Measurements from ENCODE around the gene DNAJC28. TPM values are rescaled to one million over a fixed set of nuclear protein-coding genes. Genes with fewer than 3 reads are reported as not detected.
"Not testable (repeated sequence)": the region's sequence is repeated elsewhere in the genome, so short reads cannot be mapped to it uniquely, and the experiment has no call there.

Gene DNAJC28
- total RNA-seq, 2 donors from 2014 or later, result 0.49 to 0.91 TPM

DNA sequence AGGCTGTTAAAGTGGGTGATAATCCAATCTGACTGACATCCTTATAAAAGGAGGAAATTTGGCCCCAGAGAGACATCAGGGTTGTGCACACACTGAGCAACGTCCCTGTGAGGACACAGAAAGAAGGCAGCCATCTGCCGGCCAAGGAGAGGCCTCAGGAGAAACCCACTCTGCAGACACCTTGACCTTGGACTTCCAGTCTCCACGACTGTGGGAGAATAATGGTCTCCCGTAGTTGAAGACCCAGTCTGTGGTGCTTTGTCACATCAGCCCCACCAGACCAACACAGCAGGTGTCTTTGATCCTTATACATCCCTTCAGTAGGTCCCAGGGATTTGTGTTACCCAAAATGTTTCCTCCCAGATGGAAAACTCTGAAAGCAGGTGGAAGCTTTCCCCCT is 4.2 kb upstream of the DNAJC28 start:
- ATAC-seq, result no peak
- Mint-ChIP-seq H3K27ac (no peak overlapping the region), H3K9me3 (no peaks in the 10 kb centered on the region), H3K36me3 (peaks cover 0 to 4% of the 10 kb centered on the region in 2 donors)
- DNase-seq (ENCODE audit: low spot score in 2 of 2), result no peak

- peaks cover 0 to 4% of the 10 kb centered on the region in 2 donors for H3K36me3 Mint-ChIP-seq
- no peak overlapping the region for H3K27ac Mint-ChIP-seq
- H3K9me3 Mint-ChIP-seq, result no peaks in the 10 kb centered on the region
- DNase-seq (ENCODE audit: low spot score in 2 of 2) (no peak), ATAC-seq (no peak)
Measured at GRCh38 chr21:33493756-33494155, 2.2 kb upstream of the DNAJC28 start.

- DNase-seq (ENCODE audit: low spot score in 2 of 2), result no peak
- H3K27ac Mint-ChIP-seq, result peak overlapping the region in 1 of 2 donors; percentile 95
- no peak for ATAC-seq
- peaks cover 0 to 4% of the 10 kb centered on the region in 2 donors for H3K36me3 Mint-ChIP-seq
- H3K9me3 Mint-ChIP-seq, result no peaks in the 10 kb centered on the region
Measured at GRCh38 chr21:33492571-33492970, 1.1 kb upstream of the DNAJC28 start.

GRCh38 chr21:33490991-33491372 is 534 bp downstream of the DNAJC28 start:
- no peaks in the 10 kb centered on the region for H3K9me3 Mint-ChIP-seq
- peaks cover 0 to 4% of the 10 kb centered on the region in 2 donors for H3K36me3 Mint-ChIP-seq
- ATAC-seq (no peak), DNase-seq (ENCODE audit: low spot score in 2 of 2) (peak in 1 of 2 donors; percentile 7)
- H3K27ac Mint-ChIP-seq, result peak overlapping the region; percentile 95 to 96

- no peak for ATAC-seq
- Mint-ChIP-seq H3K27ac (no peak overlapping the region), H3K9me3 (no peaks in the 10 kb centered on the region), H3K36me3 (peaks cover 0 to 4% of the 10 kb centered on the region in 2 donors)
- DNase-seq (ENCODE audit: low spot score in 2 of 2), result no peak
Measured at GRCh38 chr21:33488936-33489335, 2.6 kb downstream of the DNAJC28 start.

DNA sequence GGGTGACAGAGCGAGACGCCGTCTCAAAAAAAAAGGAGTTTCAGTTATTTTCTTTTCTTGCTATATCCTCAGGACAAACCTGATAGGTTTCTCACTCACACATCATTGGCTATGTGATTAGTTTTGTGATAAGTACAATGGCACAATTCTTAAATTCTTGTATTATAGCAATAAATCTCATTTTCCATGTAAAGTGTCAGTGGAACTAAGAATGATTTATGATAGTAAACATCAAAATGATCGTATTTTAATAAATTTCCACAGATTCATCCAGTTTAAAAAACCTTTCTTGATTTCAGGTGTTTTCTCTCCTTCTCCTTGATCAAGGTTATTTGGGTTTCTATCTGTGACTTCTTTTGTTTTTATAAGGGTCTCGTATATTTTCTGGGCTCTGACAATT is 3.5 kb downstream of the DNAJC28 start:
- Mint-ChIP-seq H3K9me3 (no peaks in the 10 kb centered on the region), H3K36me3 (peaks cover 0 to 4% of the 10 kb centered on the region in 2 donors), H3K27ac (no peak overlapping the region)
- DNase-seq (ENCODE audit: low spot score in 2 of 2) (no peak), ATAC-seq (no peak)

- ATAC-seq, result no peak
- Mint-ChIP-seq H3K27ac (peak overlapping the region in 1 of 2 donors; percentile 87), H3K9me3 (no peaks in the 10 kb centered on the region), H3K36me3 (no peaks in the 10 kb centered on the region)
- DNase-seq (ENCODE audit: low spot score in 2 of 2), result no peak
Measured at GRCh38 chr21:33481314-33481943, 10.1 kb downstream of the DNAJC28 start.

- Mint-ChIP-seq H3K36me3 (no peaks in the 10 kb centered on the region), H3K9me3 (no peaks in the 10 kb centered on the region), H3K27ac (peak overlapping the region; percentile 87 to 89)
- DNase-seq (ENCODE audit: low spot score in 2 of 2) (no peak), ATAC-seq (no peak)
Measured at GRCh38 chr21:33480481-33481103, 10.9 kb downstream of the DNAJC28 start.

DNA sequence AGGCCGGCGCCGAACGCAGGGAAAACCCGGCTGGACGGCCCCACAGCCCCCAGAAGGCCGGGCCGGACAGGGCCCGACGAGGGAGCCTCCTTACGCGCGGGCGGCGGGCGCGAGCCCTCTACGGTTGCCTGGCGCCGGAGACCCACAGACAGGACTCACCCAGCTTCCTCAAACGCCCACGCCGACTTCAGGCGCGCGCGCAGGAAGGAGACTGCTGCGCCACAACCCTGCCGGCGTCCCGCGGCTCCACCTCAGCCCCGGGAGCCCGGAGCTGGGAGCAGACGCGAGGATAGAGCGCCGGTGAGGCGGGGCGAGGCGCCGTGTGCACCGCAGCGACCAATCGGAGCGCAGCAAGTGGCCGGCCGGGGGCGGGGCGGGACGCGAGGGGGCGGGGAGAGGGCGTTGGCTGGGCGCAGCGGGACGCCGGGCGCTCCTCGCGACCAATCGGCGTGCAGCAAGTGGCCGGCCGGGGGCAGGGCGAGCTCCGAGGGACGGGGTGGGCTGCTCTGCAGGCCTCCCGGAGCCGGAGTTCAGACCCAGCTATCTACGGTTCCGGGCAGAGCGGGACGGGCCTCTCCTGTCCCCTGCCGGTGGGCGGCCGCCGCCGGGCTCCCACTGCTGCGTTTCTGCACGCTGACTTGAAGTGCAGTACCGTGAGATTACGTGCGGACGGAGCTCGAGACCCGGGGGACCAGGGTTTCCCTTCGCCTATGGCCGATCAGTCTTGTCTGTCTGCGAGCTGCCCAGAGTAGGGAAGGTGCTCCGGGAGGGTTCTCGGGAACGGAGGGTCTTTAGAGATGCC is 11.6 kb downstream of the DNAJC28 start, which contains the start of gene TMEM50B:
Gene TMEM50B, minus strand, starts transcription at position 296 of the 802 bp plus-strand sequence. CDS start 11,089 bp downstream, outside the sequence.
- peak within 1 kb of the TSS; percentile 87 to 89 for H3K27ac Mint-ChIP-seq
- ATAC-seq (peak; percentile 96 to 97), DNase-seq (ENCODE audit: low spot score in 2 of 2) (peak; percentile 96 to 98)
- H3K9me3 Mint-ChIP-seq, result no peaks in the 10 kb centered on the region
- no peaks in the 10 kb centered on the region for H3K36me3 Mint-ChIP-seq

DNA sequence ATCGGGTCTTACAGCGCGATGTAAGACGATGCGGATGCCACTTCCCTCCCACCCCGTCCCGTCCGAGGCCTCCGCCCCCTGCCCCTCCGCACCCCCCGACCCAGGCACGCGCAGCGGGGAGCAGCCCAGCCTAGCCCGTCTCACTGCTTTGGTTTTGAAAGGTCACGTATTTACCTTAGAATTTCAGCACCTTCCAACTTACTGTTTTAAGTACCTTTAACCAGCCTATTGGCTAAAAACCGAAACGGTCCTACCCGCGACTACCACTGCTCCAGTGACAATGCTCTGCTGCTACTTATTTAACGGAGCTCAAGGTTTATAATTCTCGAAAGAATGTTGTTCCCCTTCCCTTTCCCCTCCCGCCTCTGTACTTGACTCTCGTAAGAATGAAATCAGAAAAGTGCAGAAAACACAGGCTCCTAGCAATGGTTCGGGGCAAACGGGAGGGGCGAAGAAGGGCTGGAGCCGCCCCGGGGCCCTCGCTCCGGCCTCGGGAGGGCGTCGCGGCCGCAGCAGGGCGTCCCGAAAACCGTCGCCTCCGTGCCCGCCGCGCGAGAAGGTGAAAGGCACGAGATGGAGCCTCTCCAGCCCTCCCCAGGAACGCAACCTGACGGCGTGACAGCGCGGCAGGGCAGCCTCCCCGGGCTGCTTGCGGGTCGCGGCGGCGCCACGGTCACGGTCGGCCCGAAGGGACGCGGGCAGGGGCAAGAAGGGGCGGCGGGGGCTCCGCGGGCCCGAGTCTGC is 12.4 kb downstream of the DNAJC28 start:
- peak in 1 of 2 donors; percentile 48 for DNase-seq (ENCODE audit: low spot score in 2 of 2)
- H3K9me3 Mint-ChIP-seq, result no peaks in the 10 kb centered on the region
- H3K36me3 Mint-ChIP-seq, result no peaks in the 10 kb centered on the region
- peak overlapping the region; percentile 77 to 87 for H3K27ac Mint-ChIP-seq
- peak; percentile 13 to 23 for ATAC-seq

- H3K9me3 Mint-ChIP-seq, result no peaks in the 10 kb centered on the region
- H3K27ac Mint-ChIP-seq, result peak overlapping the region; percentile 81 to 87
- ATAC-seq (no peak), DNase-seq (ENCODE audit: low spot score in 2 of 2) (no peak)
- H3K36me3 Mint-ChIP-seq, result no peaks in the 10 kb centered on the region
Measured at GRCh38 chr21:33478182-33478581, 13.3 kb downstream of the DNAJC28 start.

- DNase-seq (ENCODE audit: low spot score in 2 of 2) (no peak), ATAC-seq (no peak)
- Mint-ChIP-seq H3K36me3 (no peaks in the 10 kb centered on the region), H3K27ac (no peak overlapping the region), H3K9me3 (no peaks in the 10 kb centered on the region)
Measured at GRCh38 chr21:33477066-33477465, 14.4 kb downstream of the DNAJC28 start.

- no peaks in the 10 kb centered on the region for H3K36me3 Mint-ChIP-seq
Measured at GRCh38 chr21:33473344-33473743, 18.2 kb downstream of the DNAJC28 start.

GRCh38 chr21:33470701-33471100 is 20.8 kb downstream of the DNAJC28 start:
- ATAC-seq, result no peak
- Mint-ChIP-seq H3K27ac (no peak overlapping the region), H3K36me3 (no peaks in the 10 kb centered on the region), H3K9me3 (no peaks in the 10 kb centered on the region)
- no peak for DNase-seq (ENCODE audit: low spot score in 2 of 2)

More at GRCh38 chr21:33473344-33473743, 18.2 kb downstream of the DNAJC28 start:
- no peaks in the 10 kb centered on the region for H3K9me3 Mint-ChIP-seq
- no peak for DNase-seq (ENCODE audit: low spot score in 2 of 2)
- H3K27ac Mint-ChIP-seq, result no peak overlapping the region
- no peak for ATAC-seq

GRCh38 chr21:33469183-33469582 is 22.3 kb downstream of the DNAJC28 start:
- not testable (repeated sequence) for H3K9me3 Mint-ChIP-seq; H3K36me3 Mint-ChIP-seq; DNase-seq (ENCODE audit: low spot score in 2 of 2); H3K27ac Mint-ChIP-seq; ATAC-seq

DNA sequence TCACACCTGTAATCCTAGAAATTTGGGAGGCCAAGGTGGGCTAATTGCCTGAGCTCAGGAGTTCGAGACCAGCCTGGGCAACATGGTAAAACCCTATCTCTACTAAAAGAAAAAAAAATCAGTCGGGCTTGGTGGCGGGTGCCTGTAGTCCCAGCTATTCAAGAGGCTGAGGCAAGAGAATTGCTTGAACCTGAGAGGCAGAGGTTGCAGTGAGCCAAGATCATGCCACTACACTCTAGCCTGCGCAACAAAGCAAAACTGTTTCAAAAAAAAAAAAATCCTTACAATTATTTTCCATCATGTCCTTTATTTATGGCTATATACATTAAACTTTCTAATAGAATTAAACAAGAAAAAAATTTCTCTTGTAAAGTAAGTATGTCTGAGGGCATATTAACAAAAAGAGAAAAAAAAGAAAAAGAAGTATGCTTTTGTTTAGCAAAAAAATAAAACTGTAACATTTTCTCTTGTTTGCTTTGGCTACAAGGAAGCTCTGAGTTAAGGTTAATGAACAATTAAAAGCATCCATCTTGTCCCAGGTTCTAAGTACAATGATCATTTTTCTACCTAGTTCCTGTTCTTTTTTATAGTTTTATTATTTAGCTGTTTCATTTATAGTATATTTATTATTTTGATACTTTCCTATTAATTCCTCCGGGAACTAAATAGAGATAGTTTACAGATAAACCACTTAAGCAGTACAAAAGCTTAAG is 29.8 kb downstream of the DNAJC28 start:
- ATAC-seq (no peak), DNase-seq (ENCODE audit: low spot score in 2 of 2) (no peak)
- no peak overlapping the region for H3K27ac Mint-ChIP-seq
- H3K36me3 Mint-ChIP-seq, result no peaks in the 10 kb centered on the region
- no peaks in the 10 kb centered on the region for H3K9me3 Mint-ChIP-seq
